ENCODE measurements around the gene ACTN1.

- TF ChIP-seq CTCF (IDR thresholded peaks at IDR 0.05) (no peak), TCF7L2 (IDR thresholded peaks at IDR 0.05; ENCODE audit: low read depth, low read length) (no peak), POLR2AphosphoS5 (IDR thresholded peaks at IDR 0.05; ENCODE audit: low read depth, low read length) (no peak), SIN3A (IDR thresholded peaks at IDR 0.05; ENCODE audit: borderline replicate concordance, insufficient read depth, low read depth, low read length) (no peak), REST (IDR thresholded peaks at IDR 0.05; ENCODE audit: insufficient read depth in 1 of 2, low read depth in 2 of 2, low read length in 1 of 2) (no peak)
Observed at GRCh38 chr14:68854421-68854820, 124.7 kb downstream of the ACTN1 start.
